ENCODE measurements around the gene SMCHD1. TPM values are rescaled to one million over a fixed set of nuclear protein-coding genes. Genes with fewer than 3 reads are reported as not detected.
A peak's percentile ranks its signal among the peaks of the same experiment; 100 is the strongest.

Gene SMCHD1
- total RNA-seq, 1 experiment from 2014 or later: 57.4 TPM

GRCh38 chr18:2714140-2714539, 58.6 kb downstream of the SMCHD1 start:
- intact Hi-C loops (cut with micrococcal nuclease; ENCODE audit: unreplicated experiment): no loop called here
- Mint-ChIP-seq H3K4me3 (ENCODE audit: unreplicated experiment) (no peak overlapping the region), H3K27ac (ENCODE audit: unreplicated experiment) (no peak overlapping the region), H3K4me1 (ENCODE audit: low read depth, unreplicated experiment) (no peaks in the 10 kb centered on the region), H3K36me3 (ENCODE audit: insufficient read depth, unreplicated experiment) (peaks cover 67% of the 10 kb centered on the region), H3K9me3 (ENCODE audit: unreplicated experiment) (no peaks in the 10 kb centered on the region), H3K27me3 (ENCODE audit: insufficient read depth, unreplicated experiment) (no peaks in the 10 kb centered on the region)
- BruUV-seq (replicated peaks): no TSS peak
- no peak for DNase-seq
- Histone ChIP-seq H3K36me3 (ENCODE audit: control insufficient read depth, insufficient read depth, low read length) (peaks cover 2% of the 10 kb centered on the region), H3K4me1 (no peaks in the 10 kb centered on the region), H3K27me3 (replicated peaks; ENCODE audit: control insufficient read depth, insufficient read depth, low read length) (no peaks in the 10 kb centered on the region), H3K9me3 (no peaks in the 10 kb centered on the region), H3K4me3 (ENCODE audit: low read depth, low read length) (no peak overlapping the region)
- TF ChIP-seq, protein P1, sequence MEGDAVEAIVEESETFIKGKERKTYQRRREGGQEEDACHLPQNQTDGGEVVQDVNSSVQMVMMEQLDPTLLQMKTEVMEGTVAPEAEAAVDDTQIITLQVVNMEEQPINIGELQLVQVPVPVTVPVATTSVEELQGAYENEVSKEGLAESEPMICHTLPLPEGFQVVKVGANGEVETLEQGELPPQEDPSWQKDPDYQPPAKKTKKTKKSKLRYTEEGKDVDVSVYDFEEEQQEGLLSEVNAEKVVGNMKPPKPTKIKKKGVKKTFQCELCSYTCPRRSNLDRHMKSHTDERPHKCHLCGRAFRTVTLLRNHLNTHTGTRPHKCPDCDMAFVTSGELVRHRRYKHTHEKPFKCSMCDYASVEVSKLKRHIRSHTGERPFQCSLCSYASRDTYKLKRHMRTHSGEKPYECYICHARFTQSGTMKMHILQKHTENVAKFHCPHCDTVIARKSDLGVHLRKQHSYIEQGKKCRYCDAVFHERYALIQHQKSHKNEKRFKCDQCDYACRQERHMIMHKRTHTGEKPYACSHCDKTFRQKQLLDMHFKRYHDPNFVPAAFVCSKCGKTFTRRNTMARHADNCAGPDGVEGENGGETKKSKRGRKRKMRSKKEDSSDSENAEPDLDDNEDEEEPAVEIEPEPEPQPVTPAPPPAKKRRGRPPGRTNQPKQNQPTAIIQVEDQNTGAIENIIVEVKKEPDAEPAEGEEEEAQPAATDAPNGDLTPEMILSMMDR (IDR thresholded peaks at IDR 0.05; ENCODE audit: insufficient read depth in 1 of 2, low read depth in 1 of 2, low read length in 1 of 2, severe bottlenecking in 1 of 2, unreplicated experiment in 1 of 2): no peak
- ChIA-PET POLR2A (no interaction called here), CTCF (no interaction called here)

DNA sequence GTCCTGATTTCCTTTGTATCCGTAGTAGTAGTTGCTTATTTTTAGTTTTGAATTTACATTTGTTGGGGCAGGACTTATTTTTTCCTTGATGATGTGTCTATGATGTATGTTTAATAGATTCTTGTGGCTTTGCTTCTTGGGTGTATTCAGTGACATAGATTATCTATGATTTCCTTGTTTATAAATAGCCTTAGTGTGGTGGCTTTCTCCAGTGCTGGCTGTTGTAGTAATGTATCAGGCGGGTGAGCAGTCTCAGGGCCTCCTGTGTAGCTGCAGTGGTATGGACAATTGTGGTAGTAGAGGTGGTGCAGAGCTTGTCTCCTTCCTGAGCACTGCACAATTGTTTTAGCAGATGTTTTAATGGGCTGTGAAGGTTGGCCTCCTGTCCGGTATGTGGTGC, 60.5 kb downstream of the SMCHD1 start:
- ChIA-PET POLR2A (no interaction called here), CTCF (no interaction called here)
- no peaks in the 10 kb centered on the region for H3K27me3 Mint-ChIP-seq (ENCODE audit: insufficient read depth, unreplicated experiment)
- H3K4me1 Mint-ChIP-seq (ENCODE audit: low read depth, unreplicated experiment): no peaks in the 10 kb centered on the region
- DNase-seq: no peak
- H3K9me3 Mint-ChIP-seq (ENCODE audit: unreplicated experiment): no peaks in the 10 kb centered on the region
- no peak overlapping the region for H3K4me3 Mint-ChIP-seq (ENCODE audit: unreplicated experiment)
- Histone ChIP-seq H3K36me3 (ENCODE audit: control insufficient read depth, insufficient read depth, low read length) (no peaks in the 10 kb centered on the region; the same call in none of the 2 replicates), H3K4me3 (ENCODE audit: low read depth, low read length) (no peak overlapping the region), H3K9me3 (no peaks in the 10 kb centered on the region), H3K4me1 (no peaks in the 10 kb centered on the region), H3K27me3 (replicated peaks; ENCODE audit: control insufficient read depth, insufficient read depth, low read length) (no peaks in the 10 kb centered on the region)
- H3K27ac Mint-ChIP-seq (ENCODE audit: unreplicated experiment): no peak overlapping the region
- intact Hi-C loops (cut with micrococcal nuclease; ENCODE audit: unreplicated experiment): no loop called here
- H3K36me3 Mint-ChIP-seq (ENCODE audit: insufficient read depth, unreplicated experiment): peaks cover 69% of the 10 kb centered on the region
- TF ChIP-seq, protein P1 (IDR thresholded peaks at IDR 0.05; ENCODE audit: insufficient read depth in 1 of 2, low read depth in 1 of 2, low read length in 1 of 2, severe bottlenecking in 1 of 2, unreplicated experiment in 1 of 2): no peak
- no TSS peak for BruUV-seq (replicated peaks)

- intact Hi-C loops (cut with micrococcal nuclease; ENCODE audit: unreplicated experiment): no loop called here
These were observed 61.1 kb downstream of the SMCHD1 start for GRCh38 chr18:2716394-2717326.

More at GRCh38 chr18:2716394-2717326, 61.1 kb downstream of the SMCHD1 start:
- POLR2A ChIA-PET: no interaction called here
- Histone ChIP-seq H3K27me3 (replicated peaks; ENCODE audit: control insufficient read depth, insufficient read depth, low read length) (no peaks in the 10 kb centered on the region), H3K4me3 (ENCODE audit: low read depth, low read length) (no peak overlapping the region), H3K4me1 (no peaks in the 10 kb centered on the region), H3K9me3 (no peaks in the 10 kb centered on the region), H3K36me3 (ENCODE audit: control insufficient read depth, insufficient read depth, low read length) (no peaks in the 10 kb centered on the region; the same call in 1 of the 2 replicates)
- Mint-ChIP-seq H3K4me3 (ENCODE audit: unreplicated experiment) (no peak overlapping the region), H3K9me3 (ENCODE audit: unreplicated experiment) (no peaks in the 10 kb centered on the region), H3K36me3 (ENCODE audit: insufficient read depth, unreplicated experiment) (peaks cover 73% of the 10 kb centered on the region), H3K27ac (ENCODE audit: unreplicated experiment) (peak overlapping the region; percentile 43), H3K4me1 (ENCODE audit: low read depth, unreplicated experiment) (no peaks in the 10 kb centered on the region), H3K27me3 (ENCODE audit: insufficient read depth, unreplicated experiment) (no peaks in the 10 kb centered on the region)
- no TSS peak for BruUV-seq (replicated peaks)
- CTCF ChIA-PET: no interaction called here
- TF ChIP-seq, protein P1 (IDR thresholded peaks at IDR 0.05; ENCODE audit: insufficient read depth in 1 of 2, low read depth in 1 of 2, low read length in 1 of 2, severe bottlenecking in 1 of 2, unreplicated experiment in 1 of 2): no peak
- DNase-seq: no peak

All from Caco-2 (cell line).